GM23338 (cell line): Measurements from ENCODE around the gene SERPINH1. TPM values are rescaled to one million over a fixed set of nuclear protein-coding genes. Genes with fewer than 3 reads are reported as not detected.

ENCODE experiments used
- ATAC-seq: fragments of 200-7000 bp; cut with Tn5 transposase; 3 replicates; pipeline ENCODE4 v1.9.1; 2020
- DNase-seq: peaks from one replicate; pipeline ENCODE4 v3.0.0-alpha.2; 2015; ENCODE audit warnings: low spot score
- H2AFZ ChIP-seq: fragments of 200-600 bp; sonication (generic); 2 replicates; pipeline ENCODE4 v1.8.0; 2016; ENCODE audit warnings: antibody characterized with exemption, mild to moderate bottlenecking, moderate library complexity
- H3F3A ChIP-seq: fragments of 200-600 bp; sonication (generic); replicated peaks from 2 replicates; pipeline ENCODE4 v1.8.0; 2017; ENCODE audit warnings: antibody characterized with exemption, mixed run types, low read depth
- H3K27ac ChIP-seq: fragments of 200-600 bp; sonication (generic); 2 replicates; pipeline ENCODE4 v1.6.1; 2016; ENCODE audit warnings: low read depth
- H3K27me3 ChIP-seq: fragments of 200-600 bp; sonication (generic); 2 replicates; pipeline ENCODE4 v1.8.0; 2016; ENCODE audit warnings: mild to moderate bottlenecking, mixed run types, moderate library complexity; ENCODE audit not compliant: insufficient read depth
- H3K36me3 ChIP-seq: fragments of 200-600 bp; sonication (generic); 2 replicates; pipeline ENCODE4 v1.8.0; 2016; ENCODE audit warnings: mild to moderate bottlenecking; ENCODE audit not compliant: insufficient read depth
- H3K4me1 ChIP-seq: fragments of 200-600 bp; sonication (generic); 2 replicates; pipeline ENCODE4 v1.8.0; 2016; ENCODE audit warnings: mild to moderate bottlenecking, moderate library complexity; ENCODE audit not compliant: insufficient read depth
- H3K4me2 ChIP-seq: fragments of 200-600 bp; sonication (generic); 2 replicates; pipeline ENCODE4 v1.7.1; 2017; ENCODE audit warnings: mixed run types
- H3K4me3 ChIP-seq: fragments of 200-600 bp; sonication (generic); 2 replicates; pipeline ENCODE4 v1.6.1; 2016; ENCODE audit warnings: mixed run types
- H3K79me2 ChIP-seq: fragments of 200-600 bp; sonication (generic); replicated peaks from 2 replicates; pipeline ENCODE4 v1.8.0; 2017; ENCODE audit warnings: mild to moderate bottlenecking; ENCODE audit not compliant: insufficient read depth
- H3K9me2 ChIP-seq: fragments of 200-600 bp; sonication (generic); 2 replicates; pipeline ENCODE4 v1.8.0; 2017; ENCODE audit not compliant: insufficient read depth
- H4K20me1 ChIP-seq: fragments of 200-600 bp; sonication (generic); replicated peaks from 2 replicates; pipeline ENCODE4 v1.8.0; 2017; ENCODE audit warnings: mild to moderate bottlenecking; ENCODE audit not compliant: insufficient read depth
- H3K27ac Mint-ChIP-seq: 2 replicates; pipeline ENCODE4 v1.8.0; 2020; ENCODE audit warnings: inconsistent platforms, mild to moderate bottlenecking, moderate library complexity, mixed read lengths
- H3K27me3 Mint-ChIP-seq: 3 replicates; pipeline ENCODE4 v1.8.0; 2022; ENCODE audit warnings: low read depth, mild to moderate bottlenecking, moderate library complexity, mixed read lengths, inconsistent platforms; ENCODE audit not compliant: insufficient read depth, poor library complexity
- H3K36me3 Mint-ChIP-seq: 3 replicates; pipeline ENCODE4 v1.8.0; 2021; ENCODE audit warnings: low read depth, mild to moderate bottlenecking, inconsistent platforms, moderate library complexity, mixed read lengths
- H3K4me1 Mint-ChIP-seq: 3 replicates; pipeline ENCODE4 v1.8.0; 2020; ENCODE audit warnings: mild to moderate bottlenecking, inconsistent platforms, mixed read lengths
- H3K4me3 Mint-ChIP-seq: 3 replicates; pipeline ENCODE4 v1.8.0; 2021; ENCODE audit warnings: moderate library complexity, mild to moderate bottlenecking, inconsistent platforms, mixed read lengths
- H3K9me3 Mint-ChIP-seq: 3 replicates; pipeline ENCODE4 v1.8.0; 2020; ENCODE audit warnings: moderate library complexity, mild to moderate bottlenecking, inconsistent platforms, mixed read lengths
- CREB1 ChIP-seq: fragments of 250-450 bp; sonication (Bioruptor Pico); IDR thresholded peaks from 2 replicates; pipeline ENCODE4 v1.5.0; 2020; ENCODE audit warnings: low read depth, mild to moderate bottlenecking, moderate library complexity
- EZH2 ChIP-seq: fragments of 200-600 bp; sonication (generic); IDR thresholded peaks from one replicate; pipeline ENCODE4 v1.8.0; 2017; ENCODE audit warnings: antibody characterized with exemption, mild to moderate bottlenecking, low read depth; ENCODE audit not compliant: unreplicated experiment
- EZH2phosphoT487 ChIP-seq: fragments of 200-600 bp; sonication (generic); IDR thresholded peaks from one replicate; pipeline ENCODE4 v1.8.1; 2018; ENCODE audit warnings: antibody characterized with exemption; ENCODE audit not compliant: unreplicated experiment
- JUNB ChIP-seq: IDR thresholded peaks from one replicate; pipeline ENCODE4 v1.6.1; 2016; ENCODE audit warnings: antibody characterized with exemption; ENCODE audit not compliant: unreplicated experiment
- NANOG ChIP-seq: IDR thresholded peaks from 2 replicates; pipeline ENCODE4 v1.6.1; 2016; ENCODE audit warnings: antibody characterized with exemption, borderline replicate concordance
- POLR2AphosphoS5 ChIP-seq: IDR thresholded peaks from 2 replicates; pipeline ENCODE4 v1.6.1; 2016; ENCODE audit warnings: antibody characterized with exemption, low read depth
- STAT1 ChIP-seq: IDR thresholded peaks from one replicate; pipeline ENCODE4 v1.6.1; 2016; ENCODE audit warnings: antibody characterized with exemption; ENCODE audit not compliant: unreplicated experiment
- ZNF114 ChIP-seq: fragments of 250-450 bp; sonication (Bioruptor Pico); IDR thresholded peaks from 2 replicates; pipeline ENCODE4 v1.5.0; 2020; ENCODE audit warnings: mild to moderate bottlenecking, moderate library complexity
- ZNF331 ChIP-seq: fragments of 250-450 bp; sonication (Bioruptor Pico); IDR thresholded peaks from 2 replicates; pipeline ENCODE4 v1.5.0; 2020; ENCODE audit warnings: low read depth, mild to moderate bottlenecking, moderate library complexity
- polyA plus RNA-seq: library from polyadenylated mRNA; unstranded; fragments of >200 nt; fragmentation: Nextera tagmentation; extraction: Ambion mirVana; gene quantifications from 2 replicates; pipeline ENCODE4 v1.2.1, GENCODE V29; 2016
- total RNA-seq: library from RNA; depleted of rRNA; stranded (reverse); fragments of >200 nt; shearing (Covaris generic); gene quantifications from 2 replicates; pipeline ENCODE4 v1.2.3, GENCODE V29; 2014
- TF ChIP-seq, protein P1 (sequence below), 2 experiments: fragments of 200-600 bp in 1 of 2; sonication (generic) in 1 of 2; conservative IDR thresholded peaks; 2 replicates each; pipeline versions ENCODE4 v1.5.1 to v1.6.1; 2016 to 2017; ENCODE audit warnings: antibody characterized with exemption in 2 of 2, low read depth in 2 of 2, mild to moderate bottlenecking in 2 of 2, moderate library complexity in 1 of 2
- TF ChIP-seq, protein P2 (sequence below): IDR thresholded peaks from 2 replicates; pipeline ENCODE4 v1.6.1; 2016; ENCODE audit warnings: antibody characterized with exemption
- TF ChIP-seq, protein P3 (sequence below): fragments of 250-450 bp; sonication (Bioruptor Pico); IDR thresholded peaks from 2 replicates; pipeline ENCODE4 v1.5.0; 2020; ENCODE audit warnings: mild to moderate bottlenecking, moderate library complexity
- TF ChIP-seq, protein P4 (sequence below): IDR thresholded peaks from one replicate; pipeline ENCODE4 v1.6.1; 2018; ENCODE audit warnings: antibody characterized with exemption; ENCODE audit not compliant: unreplicated experiment

The SERPINH1 gene
- total and polyA plus RNA-seq, 2 experiments from 2014 or later = 238 to 1,217 TPM

DNA sequence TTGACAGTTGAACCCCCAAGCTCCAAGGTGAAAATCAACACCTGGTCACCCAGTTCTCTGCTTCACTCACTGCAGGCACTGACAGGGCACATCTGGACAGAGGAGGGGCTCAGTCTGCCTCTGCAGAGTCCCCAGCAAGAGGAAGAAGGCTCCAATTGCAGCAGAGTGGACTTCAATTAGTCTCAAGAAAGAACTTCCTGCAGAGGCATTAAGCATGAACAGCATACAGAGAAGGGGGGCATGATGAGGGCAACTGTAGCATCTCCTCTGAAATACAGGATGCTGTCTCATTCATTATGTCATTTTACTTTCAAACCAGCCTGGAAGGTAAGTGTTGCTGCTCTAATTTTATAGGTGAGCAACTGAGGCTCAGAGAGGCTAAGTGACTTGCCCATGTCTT lies 47.5 kb upstream of the SERPINH1 start:
- Histone ChIP-seq H3K27me3 (no peaks in the 10 kb centered on the region), H3K27ac (no peak overlapping the region), H3K4me3 (no peak overlapping the region), H3F3A (no peaks in the 10 kb centered on the region), H3K4me1 (no peaks in the 10 kb centered on the region), H3K4me2 (no peak overlapping the region), H3K9me2 (no peaks in the 10 kb centered on the region), H2AFZ (no peak overlapping the region), H3K79me2 (no peaks in the 10 kb centered on the region), H3K36me3 (no peaks in the 10 kb centered on the region), H4K20me1 (no peaks in the 10 kb centered on the region)
- Mint-ChIP-seq H3K27ac (no peak overlapping the region), H3K4me3 (no peak overlapping the region), H3K36me3 (no peaks in the 10 kb centered on the region), H3K27me3 (peaks cover 10% of the 10 kb centered on the region), H3K9me3 (no peaks in the 10 kb centered on the region), H3K4me1 (peaks cover 18% of the 10 kb centered on the region; the same call in 2 of the 3 replicates)
- no peak for ATAC-seq
- no peak for DNase-seq
- TF ChIP-seq POLR2AphosphoS5 (no peak), EZH2 (no peak), STAT1 (no peak), JUNB (no peak), EZH2phosphoT487 (no peak), ZNF331 (CRISPR knock-in tag) (no peak), NANOG (no peak), CREB1 (CRISPR knock-in tag) (no peak), ZNF114 (CRISPR knock-in tag) (no peak)
- TF ChIP-seq, protein P1, sequence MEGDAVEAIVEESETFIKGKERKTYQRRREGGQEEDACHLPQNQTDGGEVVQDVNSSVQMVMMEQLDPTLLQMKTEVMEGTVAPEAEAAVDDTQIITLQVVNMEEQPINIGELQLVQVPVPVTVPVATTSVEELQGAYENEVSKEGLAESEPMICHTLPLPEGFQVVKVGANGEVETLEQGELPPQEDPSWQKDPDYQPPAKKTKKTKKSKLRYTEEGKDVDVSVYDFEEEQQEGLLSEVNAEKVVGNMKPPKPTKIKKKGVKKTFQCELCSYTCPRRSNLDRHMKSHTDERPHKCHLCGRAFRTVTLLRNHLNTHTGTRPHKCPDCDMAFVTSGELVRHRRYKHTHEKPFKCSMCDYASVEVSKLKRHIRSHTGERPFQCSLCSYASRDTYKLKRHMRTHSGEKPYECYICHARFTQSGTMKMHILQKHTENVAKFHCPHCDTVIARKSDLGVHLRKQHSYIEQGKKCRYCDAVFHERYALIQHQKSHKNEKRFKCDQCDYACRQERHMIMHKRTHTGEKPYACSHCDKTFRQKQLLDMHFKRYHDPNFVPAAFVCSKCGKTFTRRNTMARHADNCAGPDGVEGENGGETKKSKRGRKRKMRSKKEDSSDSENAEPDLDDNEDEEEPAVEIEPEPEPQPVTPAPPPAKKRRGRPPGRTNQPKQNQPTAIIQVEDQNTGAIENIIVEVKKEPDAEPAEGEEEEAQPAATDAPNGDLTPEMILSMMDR (conservative IDR thresholded peaks at IDR 0.05; ENCODE audit: low read depth in 2 of 2) = no peak
- TF ChIP-seq, protein P2, sequence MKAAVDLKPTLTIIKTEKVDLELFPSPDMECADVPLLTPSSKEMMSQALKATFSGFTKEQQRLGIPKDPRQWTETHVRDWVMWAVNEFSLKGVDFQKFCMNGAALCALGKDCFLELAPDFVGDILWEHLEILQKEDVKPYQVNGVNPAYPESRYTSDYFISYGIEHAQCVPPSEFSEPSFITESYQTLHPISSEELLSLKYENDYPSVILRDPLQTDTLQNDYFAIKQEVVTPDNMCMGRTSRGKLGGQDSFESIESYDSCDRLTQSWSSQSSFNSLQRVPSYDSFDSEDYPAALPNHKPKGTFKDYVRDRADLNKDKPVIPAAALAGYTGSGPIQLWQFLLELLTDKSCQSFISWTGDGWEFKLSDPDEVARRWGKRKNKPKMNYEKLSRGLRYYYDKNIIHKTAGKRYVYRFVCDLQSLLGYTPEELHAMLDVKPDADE = no peak
- TF ChIP-seq, protein P3, sequence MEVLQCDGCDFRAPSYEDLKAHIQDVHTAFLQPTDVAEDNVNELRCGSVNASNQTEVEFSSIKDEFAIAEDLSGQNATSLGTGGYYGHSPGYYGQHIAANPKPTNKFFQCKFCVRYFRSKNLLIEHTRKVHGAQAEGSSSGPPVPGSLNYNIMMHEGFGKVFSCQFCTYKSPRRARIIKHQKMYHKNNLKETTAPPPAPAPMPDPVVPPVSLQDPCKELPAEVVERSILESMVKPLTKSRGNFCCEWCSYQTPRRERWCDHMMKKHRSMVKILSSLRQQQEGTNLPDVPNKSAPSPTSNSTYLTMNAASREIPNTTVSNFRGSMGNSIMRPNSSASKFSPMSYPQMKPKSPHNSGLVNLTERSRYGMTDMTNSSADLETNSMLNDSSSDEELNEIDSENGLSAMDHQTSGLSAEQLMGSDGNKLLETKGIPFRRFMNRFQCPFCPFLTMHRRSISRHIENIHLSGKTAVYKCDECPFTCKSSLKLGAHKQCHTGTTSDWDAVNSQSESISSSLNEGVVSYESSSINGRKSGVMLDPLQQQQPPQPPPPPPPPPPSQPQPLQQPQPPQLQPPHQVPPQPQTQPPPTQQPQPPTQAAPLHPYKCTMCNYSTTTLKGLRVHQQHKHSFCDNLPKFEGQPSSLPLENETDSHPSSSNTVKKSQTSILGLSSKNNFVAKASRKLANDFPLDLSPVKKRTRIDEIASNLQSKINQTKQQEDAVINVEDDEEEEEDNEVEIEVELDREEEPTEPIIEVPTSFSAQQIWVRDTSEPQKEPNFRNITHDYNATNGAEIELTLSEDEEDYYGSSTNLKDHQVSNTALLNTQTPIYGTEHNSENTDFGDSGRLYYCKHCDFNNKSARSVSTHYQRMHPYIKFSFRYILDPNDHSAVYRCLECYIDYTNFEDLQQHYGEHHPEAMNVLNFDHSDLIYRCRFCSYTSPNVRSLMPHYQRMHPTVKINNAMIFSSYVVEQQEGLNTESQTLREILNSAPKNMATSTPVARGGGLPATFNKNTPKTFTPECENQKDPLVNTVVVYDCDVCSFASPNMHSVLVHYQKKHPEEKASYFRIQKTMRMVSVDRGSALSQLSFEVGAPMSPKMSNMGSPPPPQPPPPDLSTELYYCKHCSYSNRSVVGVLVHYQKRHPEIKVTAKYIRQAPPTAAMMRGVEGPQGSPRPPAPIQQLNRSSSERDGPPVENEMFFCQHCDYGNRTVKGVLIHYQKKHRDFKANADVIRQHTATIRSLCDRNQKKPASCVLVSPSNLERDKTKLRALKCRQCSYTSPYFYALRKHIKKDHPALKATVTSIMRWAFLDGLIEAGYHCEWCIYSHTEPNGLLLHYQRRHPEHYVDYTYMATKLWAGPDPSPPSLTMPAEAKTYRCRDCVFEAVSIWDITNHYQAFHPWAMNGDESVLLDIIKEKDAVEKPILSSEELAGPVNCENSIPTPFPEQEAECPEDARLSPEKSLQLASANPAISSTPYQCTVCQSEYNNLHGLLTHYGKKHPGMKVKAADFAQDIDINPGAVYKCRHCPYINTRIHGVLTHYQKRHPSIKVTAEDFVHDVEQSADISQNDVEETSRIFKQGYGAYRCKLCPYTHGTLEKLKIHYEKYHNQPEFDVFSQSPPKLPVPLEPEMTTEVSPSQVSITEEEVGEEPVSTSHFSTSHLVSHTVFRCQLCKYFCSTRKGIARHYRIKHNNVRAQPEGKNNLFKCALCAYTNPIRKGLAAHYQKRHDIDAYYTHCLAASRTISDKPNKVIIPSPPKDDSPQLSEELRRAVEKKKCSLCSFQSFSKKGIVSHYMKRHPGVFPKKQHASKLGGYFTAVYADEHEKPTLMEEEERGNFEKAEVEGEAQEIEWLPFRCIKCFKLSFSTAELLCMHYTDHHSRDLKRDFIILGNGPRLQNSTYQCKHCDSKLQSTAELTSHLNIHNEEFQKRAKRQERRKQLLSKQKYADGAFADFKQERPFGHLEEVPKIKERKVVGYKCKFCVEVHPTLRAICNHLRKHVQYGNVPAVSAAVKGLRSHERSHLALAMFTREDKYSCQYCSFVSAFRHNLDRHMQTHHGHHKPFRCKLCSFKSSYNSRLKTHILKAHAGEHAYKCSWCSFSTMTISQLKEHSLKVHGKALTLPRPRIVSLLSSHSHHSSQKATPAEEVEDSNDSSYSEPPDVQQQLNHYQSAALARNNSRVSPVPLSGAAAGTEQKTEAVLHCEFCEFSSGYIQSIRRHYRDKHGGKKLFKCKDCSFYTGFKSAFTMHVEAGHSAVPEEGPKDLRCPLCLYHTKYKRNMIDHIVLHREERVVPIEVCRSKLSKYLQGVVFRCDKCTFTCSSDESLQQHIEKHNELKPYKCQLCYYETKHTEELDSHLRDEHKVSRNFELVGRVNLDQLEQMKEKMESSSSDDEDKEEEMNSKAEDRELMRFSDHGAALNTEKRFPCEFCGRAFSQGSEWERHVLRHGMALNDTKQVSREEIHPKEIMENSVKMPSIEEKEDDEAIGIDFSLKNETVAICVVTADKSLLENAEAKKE (CRISPR knock-in tag) = no peak
- TF ChIP-seq, protein P4, sequence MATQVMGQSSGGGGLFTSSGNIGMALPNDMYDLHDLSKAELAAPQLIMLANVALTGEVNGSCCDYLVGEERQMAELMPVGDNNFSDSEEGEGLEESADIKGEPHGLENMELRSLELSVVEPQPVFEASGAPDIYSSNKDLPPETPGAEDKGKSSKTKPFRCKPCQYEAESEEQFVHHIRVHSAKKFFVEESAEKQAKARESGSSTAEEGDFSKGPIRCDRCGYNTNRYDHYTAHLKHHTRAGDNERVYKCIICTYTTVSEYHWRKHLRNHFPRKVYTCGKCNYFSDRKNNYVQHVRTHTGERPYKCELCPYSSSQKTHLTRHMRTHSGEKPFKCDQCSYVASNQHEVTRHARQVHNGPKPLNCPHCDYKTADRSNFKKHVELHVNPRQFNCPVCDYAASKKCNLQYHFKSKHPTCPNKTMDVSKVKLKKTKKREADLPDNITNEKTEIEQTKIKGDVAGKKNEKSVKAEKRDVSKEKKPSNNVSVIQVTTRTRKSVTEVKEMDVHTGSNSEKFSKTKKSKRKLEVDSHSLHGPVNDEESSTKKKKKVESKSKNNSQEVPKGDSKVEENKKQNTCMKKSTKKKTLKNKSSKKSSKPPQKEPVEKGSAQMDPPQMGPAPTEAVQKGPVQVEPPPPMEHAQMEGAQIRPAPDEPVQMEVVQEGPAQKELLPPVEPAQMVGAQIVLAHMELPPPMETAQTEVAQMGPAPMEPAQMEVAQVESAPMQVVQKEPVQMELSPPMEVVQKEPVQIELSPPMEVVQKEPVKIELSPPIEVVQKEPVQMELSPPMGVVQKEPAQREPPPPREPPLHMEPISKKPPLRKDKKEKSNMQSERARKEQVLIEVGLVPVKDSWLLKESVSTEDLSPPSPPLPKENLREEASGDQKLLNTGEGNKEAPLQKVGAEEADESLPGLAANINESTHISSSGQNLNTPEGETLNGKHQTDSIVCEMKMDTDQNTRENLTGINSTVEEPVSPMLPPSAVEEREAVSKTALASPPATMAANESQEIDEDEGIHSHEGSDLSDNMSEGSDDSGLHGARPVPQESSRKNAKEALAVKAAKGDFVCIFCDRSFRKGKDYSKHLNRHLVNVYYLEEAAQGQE = no peak
